NCI-H510A (cell line): ENCODE data around the gene HOXB3.
A peak's percentile ranks its signal among the peaks of the same experiment; 100 is the strongest.

ENCODE experiments used
- DNase-seq: peaks from one replicate; lab custom pipeline; 2025; lab: John Stamatoyannopoulos, UW

Gene HOXB3

DNA sequence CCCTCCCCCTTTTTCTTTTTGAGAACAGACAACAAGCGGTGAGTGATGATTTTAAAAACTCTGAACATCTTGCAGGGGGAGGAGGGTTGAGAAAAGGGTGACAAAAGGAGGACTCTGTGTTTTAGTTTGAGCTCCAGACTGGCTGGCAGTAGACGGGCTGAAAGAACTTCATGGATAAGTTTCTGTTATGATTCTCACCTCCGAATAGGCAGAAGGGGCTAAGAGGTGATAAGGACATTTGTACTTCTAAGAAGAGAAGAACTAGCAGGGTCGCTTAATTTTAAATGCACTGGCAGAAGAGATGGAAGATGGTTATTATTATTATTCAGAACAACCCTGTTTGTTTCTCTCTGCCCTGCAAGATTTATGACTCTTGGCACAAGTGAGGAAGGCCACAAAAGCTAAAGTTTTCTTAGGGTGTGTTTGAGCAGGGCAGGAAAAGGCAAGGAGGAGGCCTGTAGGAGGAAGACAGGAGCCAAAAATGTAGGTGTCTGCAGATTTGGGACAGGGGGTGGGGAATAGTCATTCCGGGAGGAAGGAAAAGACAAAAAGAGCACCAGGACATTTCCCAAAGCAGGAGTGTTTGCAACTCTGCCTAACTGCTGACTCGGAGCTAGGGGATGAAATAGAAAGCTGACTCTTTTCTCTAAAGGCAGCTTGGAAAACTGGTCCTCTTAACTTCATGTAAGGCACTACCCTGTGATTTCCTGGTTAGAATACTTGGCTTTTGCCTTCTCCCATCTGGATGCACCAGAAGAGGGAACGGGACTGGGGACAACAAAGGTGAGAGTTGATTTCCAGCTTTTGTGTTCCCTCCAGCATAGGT lies 33.3 kb downstream of the HOXB3 start:
- no peak for DNase-seq

DNA sequence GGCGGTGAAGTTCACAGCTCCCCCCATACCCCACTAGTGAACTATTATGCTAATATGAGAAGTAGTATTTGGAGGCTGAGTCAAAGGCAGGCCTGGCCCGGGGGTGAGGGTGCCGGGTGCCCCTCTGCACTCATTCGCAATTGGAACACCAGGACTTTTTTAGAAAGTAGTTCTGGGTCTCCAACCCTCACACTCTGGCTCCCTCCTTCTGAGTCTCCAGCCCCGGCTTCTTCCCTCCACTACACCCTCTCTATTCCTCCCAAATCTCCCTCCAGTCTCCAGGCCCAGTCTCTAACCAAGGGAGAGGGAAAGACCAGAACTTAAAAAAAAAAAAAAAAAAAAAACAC lies 33.8 kb downstream of the HOXB3 start:
- DNase-seq: no peak

DNA sequence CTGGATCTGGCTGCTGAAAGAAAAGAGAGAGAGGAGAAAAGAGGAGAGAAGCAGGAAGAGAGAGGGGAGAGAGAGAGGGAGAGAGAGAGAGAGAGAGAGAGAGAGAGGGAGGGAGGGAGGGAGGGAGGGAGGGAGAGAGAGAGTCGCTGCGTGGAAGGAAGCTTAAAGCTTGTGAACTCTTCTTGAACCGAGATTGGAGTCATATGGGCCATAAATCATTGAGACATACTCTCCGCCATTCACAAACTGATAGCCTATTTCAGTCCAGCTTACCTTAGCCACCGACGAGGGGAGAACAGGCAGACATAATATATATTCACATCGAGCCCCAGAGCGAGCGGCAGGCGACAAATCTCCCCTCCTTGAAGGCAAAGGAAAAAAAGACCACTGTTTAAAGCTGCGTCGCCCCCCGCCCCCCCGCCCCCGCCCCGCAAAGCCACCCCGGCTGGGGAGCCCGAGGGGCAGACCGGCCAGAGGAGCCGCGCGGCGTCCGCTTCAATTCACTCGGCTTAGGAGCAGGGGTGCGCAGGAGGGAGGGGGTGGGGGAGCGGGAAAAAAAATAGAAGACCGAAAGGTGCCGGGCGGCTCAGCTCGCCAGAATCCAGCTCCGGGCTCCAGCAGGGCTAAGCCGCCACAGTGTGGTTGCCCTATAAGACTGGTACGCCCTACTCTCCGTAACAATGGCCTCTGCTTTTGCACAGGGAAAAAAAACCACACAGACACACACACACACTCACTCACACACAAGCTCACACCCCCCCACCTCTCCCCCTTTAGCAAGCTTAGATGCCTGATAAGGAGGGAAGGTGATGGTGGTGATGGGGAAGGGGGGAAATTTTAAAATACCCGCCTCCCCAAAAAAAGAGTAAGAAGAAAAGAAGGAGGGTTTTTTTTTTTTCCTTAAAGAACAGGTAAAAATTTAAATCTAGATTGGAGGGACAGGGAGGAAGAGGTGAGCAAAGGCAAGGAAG lies 34.5 kb downstream of the HOXB3 start:
- peak; percentile 71 for DNase-seq

DNA sequence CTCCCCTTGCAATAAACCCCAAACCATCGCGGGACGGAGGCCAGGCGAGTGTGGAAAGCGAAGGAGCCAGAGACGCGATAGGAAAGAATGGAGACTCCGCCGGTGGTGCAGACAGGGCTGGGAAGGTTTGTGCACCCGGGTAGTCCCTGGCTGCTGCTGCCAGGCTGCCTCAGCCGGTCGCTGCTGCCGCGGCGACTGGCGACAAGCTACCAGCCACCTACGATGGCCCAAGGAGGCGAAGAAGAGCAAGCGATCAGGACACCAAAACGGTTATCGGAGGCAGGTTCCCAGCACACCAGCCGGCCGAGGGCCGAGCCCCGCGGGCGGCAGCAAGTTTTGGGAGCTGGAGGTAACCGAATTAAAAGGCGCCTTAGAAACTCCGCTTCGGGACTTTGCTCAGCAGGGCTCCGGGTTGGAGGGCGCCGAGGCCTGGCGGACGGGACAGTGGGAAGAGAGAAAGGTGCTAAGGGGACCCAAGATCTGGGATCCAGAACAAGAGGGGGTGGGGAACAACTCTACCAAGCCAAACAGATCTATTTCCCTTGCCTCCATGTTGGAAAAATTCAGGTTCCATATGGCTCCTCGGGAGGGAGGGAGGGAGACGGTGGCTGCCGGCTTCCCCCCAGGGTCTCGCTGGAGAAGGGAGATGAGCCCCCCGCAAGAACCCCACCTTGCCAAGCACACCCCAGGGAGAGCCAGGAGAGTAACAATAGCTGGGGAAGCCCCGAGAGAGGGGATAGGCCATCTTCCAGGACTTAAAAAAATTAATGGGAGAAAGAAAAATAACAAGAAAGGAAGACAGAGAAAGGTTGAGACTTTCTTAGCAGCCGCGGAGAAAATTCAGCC lies 35.4 kb downstream of the HOXB3 start:
- no peak for DNase-seq

DNA sequence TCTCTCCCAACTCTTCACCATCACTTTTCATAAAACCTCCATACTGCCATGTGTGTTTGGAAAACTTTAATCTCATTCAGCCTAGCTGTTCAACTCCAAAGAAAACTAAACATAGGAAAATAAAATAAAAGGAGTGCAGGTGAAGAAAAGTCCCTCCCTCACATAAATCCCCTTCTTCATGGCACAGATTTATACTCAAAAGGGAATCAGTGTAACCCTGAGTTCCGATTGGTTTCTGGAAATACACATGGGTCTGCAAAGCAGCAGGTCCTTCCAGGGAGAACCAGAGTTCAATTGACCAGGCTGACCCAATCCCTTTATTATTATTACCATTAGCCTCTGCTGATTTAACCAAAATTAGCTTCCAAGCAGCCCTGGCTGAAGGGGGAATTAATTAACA lies 36.2 kb downstream of the HOXB3 start:
- no peak for DNase-seq

DNA sequence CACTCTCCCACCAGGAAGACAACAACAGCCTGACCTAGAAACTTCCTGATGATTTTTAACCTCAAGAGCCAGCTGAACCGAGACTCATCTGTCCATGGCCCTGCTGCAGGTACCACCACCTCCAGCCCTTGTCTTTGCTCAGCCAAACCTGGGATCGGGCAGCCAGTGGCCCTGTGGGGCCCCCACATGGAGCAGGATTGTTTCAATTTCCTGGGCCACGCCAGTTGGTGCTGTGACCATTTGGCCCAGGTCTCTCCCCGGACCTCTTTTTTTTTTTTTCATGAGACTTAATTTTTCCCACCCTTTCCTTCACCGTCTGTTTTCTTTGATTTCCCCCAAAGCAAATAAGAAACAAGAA lies 36.9 kb downstream of the HOXB3 start:
- DNase-seq: no peak

DNA sequence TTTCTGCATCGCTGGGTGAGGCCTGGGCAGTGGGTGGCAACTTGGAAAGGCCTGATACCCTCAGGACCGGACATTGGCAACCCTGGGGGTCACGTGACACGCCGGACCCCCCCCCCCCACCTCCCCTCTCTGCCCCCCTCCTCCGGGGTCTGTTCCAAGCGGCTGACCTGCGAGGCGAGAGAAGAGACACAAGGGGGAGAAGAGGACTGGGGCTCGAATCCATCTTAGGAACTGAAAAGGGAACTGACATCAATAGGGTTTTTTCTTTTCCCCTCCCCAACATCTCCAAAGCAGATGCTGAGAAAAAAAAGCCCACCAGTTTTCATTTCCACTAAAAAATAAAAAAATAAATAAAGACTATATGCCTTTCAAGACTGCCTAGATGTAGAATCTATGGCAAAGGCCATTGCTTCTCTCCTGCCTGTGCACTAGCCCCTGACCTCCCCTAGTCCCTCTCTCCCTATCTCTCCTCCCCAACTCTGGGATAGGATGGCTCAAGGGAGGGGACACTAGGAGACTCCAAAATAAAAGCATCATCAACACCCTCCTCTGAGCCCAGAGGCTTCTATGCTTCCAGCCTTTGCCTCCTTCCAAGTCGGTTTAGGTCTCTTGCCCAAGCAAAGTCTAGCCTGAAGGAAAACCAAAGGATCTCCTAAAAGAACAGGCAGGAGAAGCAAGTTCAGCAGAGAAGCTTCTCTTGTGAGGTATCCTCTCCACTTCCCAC lies 37.4 kb downstream of the HOXB3 start:
- DNase-seq: no peak

DNA sequence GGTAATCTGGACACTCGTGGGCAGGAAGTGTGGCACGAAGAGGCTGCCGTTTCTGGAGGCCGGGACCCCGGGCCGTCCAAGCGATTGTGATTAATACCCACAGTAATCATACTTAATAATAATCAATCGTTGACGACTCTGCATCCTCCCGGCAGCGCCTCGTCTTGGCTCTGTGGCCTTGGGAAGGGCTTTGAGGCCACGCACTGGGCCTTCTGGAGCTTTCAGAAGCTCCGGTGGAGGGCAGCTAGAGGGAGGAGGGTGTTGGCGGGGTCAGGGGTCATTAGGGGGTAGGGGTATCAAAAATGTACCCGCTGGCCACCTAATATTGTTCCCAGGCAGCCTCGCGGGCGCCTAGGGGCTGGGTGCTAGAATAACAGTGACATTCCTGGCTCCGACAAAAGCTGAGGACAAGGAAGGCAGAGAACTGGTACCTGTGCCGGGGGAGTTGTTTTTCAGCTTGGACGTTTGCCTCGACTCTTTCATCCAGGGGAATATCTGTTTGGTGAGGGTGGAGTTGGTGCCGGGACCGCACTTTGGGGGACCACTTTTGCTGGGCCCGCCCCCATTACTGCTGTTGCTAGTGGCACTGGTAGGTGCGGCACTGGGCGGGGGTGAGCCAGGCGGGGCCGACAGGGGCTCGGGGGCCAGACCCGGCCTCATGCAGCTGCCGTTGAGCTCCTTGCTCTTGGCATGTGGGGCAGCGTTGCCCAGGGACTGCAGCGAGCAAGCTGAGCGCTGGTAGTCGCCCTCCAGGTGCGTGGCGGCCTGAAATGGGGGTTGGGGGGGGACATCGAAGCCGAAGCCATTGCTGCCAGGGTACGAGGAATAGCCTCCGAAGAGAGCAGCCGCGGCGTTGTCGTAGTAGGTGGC lies 38.2 kb downstream of the HOXB3 start:
- no peak for DNase-seq

DNA sequence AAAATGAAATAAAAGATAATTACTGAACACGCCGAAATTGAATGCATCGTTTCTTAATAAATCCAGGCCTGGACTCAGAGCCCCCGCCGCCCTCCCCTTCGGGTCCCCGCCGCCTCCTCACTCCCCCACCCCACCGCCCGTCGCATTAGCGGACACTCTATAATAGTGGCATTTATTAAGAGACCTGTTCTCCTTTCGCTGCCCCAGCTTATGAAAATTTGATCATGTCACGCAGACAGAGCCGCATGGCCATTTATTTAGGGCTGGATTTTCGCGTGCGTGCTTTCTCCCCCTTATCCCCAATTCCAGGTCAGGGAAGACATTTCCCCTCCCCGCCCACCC lies 38.9 kb downstream of the HOXB3 start:
- no peak for DNase-seq

DNA sequence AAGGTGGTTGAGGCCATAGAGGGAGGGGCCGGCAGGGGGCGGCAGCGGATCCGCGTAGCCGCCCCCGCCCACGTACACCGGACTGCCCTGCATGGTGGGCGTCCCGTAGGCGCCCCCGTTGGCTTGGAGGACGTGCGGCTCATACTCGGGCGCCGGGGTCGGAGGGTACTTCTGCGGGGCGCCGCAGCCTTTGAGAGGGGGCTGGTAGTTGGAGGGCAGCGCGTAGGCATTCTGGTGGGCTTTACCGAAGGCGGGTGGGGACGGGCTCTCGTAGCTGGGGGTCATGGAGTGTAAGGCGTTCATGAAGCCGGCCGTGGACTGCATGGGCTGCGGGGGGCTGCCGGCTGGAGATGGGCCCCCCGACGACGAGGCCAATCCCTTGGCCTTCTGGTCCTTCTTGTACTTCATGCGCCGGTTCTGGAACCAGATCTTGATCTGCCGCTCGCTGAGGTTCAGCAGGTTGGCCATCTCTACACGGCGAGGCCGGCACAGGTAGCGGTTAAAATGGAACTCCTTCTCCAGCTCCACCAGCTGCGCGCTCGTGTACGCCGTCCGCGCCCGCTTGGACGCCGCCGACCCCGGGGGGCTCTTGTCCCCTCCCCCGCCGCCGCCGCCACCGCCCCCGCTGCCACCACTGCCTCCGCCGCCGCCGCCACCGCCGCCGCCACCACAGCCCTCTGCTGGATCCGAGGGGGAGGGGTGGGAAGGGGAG lies 39.4 kb downstream of the HOXB3 start:
- DNase-seq: no peak

DNA sequence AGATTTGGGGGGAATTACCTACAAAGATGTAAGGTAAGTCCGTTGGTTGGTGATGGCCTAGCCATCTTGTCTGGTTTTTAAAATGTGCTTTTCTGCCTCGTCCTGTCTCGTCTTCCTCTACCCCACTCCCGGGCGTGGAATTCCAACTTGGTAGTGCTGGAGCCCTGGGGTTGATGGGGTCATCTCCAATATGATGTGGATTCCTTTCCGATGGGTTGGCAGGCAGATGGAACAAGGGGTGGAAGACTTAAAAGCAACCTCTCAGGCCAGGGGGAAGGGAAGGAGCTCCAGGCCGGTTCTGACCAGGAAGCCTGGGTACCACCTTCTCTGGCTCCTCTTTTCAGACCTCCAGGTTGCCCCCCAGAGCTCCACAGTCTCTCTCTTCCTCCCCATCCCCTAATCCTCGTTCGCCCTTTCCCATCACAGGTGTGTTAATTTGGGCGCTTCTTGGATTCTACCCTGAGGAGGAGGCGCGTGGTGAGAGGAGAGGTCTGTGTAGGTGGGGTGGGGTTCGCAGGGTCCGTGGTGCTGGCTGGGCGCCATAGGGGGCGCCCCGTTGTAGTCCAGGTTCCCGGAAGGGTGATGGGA lies 40.0 kb downstream of the HOXB3 start:
- no peak for DNase-seq

DNA sequence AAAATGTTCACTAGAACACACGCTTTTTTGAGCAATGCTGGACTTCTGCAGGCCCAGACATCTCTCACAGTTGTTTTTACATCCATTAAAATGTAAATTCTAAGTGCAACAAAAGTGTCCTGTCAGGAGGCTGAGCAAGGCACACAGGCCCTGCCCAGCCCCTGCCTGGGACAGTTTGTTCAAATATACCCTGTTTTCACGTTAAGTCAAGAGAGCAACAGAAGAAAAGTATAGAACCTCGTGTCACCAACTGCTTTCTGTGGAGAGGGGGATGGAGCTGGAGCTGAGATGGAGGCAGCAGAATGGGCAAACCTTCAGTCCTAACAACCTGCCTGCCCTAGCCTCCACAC lies 40.8 kb downstream of the HOXB3 start:
- DNase-seq: no peak

DNA sequence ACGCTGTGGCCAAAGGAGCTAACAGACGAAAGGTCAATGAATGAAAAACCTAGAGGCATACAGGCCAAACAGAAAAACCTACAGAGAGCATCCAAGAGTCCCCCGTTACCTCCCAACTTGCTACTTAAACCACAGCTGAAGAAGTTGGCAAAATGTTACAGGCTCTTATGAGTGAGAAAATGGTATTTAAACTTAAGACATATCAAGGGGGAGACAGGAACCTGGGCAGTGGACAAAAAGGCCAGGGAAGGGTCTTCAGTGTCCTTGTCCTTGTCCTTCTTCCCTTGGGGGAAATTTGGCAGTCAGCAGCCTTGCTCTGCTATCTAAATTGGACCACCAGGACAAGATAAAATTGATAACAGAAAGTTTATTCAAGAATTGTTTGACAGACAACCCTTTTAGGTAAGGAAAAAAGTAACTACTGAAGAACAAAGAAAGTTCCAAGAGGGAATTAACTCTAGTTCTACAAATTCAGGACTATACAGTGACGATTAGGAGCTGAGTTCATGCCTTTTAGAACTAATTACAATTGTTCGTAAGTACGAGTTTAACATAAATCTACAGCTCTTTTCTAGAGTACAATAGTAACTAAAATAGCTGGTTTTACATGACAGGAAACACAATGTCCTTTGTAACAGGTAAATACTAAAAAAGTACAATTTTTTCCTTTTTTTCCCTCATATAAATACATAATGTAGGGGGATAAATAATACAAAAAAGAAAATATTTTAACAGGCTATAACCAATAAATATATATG lies 41.3 kb downstream of the HOXB3 start:
- no peak for DNase-seq

DNA sequence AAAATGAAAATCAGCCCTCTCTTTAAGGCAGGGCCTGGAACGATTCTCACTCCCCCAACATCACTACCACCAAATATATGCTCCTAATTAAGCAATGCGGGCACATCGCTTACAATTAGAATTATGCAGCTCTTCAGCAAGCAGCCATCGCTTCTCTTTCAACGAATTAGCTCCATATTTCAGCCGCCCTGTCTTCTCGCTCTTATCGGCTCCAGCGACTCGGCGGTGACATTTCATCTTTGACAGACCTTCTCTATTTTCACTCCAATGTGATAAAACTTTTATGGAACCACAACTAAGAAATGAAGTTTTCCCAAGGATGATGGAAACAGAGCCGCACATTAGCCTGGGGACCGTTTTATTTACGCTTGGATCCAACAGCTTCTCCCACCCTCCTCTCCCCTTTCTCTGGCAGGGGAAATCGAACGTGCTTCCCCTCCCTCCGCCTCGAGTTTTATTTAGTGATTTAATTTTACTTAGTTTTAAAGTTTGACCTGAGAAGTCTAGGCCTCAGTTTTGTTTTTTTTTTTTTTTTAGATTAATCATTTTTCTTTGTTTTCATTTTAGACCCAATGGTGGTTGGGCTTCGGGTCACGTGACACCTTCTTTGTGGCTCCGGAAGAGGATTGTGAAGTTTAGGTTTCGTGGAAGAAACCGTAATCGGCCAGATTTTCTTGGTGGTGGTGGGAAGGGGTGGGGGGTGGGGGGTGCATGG lies 42.1 kb downstream of the HOXB3 start:
- no peak for DNase-seq

DNA sequence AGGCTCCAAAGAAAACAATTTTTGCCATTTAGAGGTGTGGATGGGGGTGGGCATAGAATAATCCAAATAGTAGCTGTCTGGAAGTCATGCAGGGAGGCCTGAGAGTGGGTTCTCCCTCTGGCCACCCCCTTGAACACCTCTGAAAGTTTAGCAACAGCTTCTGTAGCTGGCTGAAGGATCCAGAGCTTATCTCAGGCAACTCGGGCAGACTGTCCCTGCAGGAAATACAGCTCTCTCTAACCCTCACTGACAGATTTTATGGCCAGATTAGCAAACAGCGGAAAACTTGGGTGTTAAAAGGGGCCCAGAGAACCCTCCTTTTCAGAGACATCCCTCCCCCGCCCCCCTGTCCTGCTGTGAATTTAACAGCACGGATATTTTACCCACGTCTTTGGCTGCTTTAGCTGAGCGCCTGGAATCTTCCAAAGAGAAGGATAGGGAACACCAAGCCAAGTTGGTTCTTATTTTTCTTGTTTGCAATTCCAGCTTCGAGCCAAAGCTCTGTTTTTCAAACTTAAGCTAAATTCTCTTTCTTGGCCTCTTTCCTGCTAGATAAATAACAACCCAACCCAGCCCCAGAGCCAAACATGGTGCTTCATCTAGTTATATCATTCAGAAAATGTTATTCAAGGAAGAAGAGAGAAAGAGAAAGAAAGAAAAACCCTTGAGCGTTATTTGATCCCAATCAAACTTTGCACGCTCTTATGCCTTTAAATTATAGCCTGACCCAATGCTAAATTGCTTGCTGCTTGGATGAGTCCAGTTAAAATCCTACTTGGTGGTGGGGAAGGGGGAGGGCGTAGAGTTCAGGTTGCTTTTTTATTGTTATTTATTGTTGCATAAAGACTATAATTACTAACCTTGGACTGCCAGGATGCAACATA lies 42.9 kb downstream of the HOXB3 start:
- no peak for DNase-seq

DNA sequence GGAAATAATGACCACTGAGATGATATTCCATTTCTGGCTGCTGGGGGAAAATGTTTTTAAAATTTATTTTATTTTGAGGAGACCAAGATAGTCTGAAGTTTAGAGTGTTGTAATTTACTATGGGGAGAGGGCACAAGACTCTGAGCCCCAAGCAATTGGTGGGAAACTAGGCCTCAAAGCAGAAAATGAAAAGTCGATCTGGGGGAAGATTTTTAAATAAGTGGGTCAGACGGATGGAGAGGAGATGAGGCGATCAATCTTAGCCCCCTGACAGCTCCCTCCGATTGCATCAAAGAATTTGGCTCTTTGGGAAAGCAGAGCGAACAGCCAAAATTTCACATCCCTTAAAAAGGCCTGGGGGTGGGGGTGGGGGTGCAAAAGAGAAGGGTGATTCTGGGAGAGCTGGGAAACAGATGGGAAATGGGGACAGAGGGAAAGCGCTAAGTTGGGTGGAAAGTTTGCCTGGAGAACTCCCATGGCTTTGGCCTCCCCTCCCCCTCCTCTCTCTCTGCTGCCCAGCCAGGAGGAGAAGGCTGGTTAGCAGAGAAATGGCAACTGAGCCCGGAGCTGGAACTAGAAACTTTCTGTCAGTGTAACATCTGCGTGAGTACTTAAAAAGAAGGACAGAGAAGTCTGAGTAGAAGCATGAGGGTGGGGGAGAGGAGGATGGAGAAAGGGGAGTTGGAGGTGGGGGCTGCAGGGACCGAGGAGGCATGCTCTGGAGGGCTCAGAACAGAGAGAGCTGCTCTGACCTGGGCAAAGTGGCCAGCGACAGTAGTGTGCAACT lies 43.7 kb downstream of the HOXB3 start:
- no peak for DNase-seq

DNA sequence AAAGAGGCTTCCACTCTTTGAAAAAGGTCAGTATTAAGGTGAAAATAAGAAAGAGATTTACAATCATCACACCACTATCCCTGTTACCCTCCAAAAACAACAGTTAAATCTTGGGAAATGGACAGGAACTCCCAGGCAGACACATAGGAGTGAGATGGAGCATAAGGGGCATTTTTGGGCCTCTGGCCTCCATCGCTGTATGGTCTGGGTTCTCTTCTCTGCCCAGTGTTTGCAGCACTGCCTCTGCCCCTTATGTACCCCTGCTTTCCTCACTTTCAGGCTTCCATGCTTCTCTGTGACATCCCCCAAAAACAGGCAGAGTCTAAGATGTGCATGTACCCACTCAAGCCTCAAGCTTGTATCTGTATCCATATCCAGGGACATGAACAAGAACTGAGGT lies 44.5 kb downstream of the HOXB3 start:
- DNase-seq: no peak
